ENCODE measurements around the gene CD320.
A peak's percentile ranks its signal among the peaks of the same experiment; 100 is the strongest.
"Not testable (repeated sequence)": the region's sequence is repeated elsewhere in the genome, so short reads cannot be mapped to it uniquely, and the experiment has no call there.

DNA sequence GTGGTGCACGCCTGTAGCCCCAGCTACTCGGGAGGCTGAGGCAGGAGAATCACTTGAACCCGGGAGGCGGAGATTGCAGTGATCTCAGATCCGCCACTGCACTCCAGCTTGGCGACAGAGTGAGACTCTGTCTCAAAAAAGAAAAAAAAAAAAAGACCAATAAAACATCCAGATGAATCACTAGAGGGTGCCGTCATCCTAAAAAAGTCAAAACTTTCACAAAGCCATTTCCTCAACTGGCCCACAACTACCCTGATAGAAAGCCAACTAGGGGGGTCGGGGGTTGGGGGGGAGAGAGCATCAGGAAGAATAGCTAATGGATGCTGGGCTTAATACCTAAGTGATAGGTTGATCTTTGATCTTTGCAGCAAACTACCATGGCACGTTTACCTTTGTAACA lies 10.7 kb upstream of the CD320 start:
- TF ChIP-seq, protein P1, sequence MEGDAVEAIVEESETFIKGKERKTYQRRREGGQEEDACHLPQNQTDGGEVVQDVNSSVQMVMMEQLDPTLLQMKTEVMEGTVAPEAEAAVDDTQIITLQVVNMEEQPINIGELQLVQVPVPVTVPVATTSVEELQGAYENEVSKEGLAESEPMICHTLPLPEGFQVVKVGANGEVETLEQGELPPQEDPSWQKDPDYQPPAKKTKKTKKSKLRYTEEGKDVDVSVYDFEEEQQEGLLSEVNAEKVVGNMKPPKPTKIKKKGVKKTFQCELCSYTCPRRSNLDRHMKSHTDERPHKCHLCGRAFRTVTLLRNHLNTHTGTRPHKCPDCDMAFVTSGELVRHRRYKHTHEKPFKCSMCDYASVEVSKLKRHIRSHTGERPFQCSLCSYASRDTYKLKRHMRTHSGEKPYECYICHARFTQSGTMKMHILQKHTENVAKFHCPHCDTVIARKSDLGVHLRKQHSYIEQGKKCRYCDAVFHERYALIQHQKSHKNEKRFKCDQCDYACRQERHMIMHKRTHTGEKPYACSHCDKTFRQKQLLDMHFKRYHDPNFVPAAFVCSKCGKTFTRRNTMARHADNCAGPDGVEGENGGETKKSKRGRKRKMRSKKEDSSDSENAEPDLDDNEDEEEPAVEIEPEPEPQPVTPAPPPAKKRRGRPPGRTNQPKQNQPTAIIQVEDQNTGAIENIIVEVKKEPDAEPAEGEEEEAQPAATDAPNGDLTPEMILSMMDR (conservative IDR thresholded peaks at IDR 0.05; ENCODE audit: low read depth in 2 of 2), result peak in 1 of 2 experiments; percentile 30; a peak in 2 of 4 replicates
- TF ChIP-seq, protein P2, sequence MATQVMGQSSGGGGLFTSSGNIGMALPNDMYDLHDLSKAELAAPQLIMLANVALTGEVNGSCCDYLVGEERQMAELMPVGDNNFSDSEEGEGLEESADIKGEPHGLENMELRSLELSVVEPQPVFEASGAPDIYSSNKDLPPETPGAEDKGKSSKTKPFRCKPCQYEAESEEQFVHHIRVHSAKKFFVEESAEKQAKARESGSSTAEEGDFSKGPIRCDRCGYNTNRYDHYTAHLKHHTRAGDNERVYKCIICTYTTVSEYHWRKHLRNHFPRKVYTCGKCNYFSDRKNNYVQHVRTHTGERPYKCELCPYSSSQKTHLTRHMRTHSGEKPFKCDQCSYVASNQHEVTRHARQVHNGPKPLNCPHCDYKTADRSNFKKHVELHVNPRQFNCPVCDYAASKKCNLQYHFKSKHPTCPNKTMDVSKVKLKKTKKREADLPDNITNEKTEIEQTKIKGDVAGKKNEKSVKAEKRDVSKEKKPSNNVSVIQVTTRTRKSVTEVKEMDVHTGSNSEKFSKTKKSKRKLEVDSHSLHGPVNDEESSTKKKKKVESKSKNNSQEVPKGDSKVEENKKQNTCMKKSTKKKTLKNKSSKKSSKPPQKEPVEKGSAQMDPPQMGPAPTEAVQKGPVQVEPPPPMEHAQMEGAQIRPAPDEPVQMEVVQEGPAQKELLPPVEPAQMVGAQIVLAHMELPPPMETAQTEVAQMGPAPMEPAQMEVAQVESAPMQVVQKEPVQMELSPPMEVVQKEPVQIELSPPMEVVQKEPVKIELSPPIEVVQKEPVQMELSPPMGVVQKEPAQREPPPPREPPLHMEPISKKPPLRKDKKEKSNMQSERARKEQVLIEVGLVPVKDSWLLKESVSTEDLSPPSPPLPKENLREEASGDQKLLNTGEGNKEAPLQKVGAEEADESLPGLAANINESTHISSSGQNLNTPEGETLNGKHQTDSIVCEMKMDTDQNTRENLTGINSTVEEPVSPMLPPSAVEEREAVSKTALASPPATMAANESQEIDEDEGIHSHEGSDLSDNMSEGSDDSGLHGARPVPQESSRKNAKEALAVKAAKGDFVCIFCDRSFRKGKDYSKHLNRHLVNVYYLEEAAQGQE (IDR thresholded peaks at IDR 0.05; ENCODE audit: unreplicated experiment), result not testable (repeated sequence)
- not testable (repeated sequence) for TF ChIP-seq EZH2 (IDR thresholded peaks at IDR 0.05; ENCODE audit: low read depth, unreplicated experiment); POLR2AphosphoS5 (IDR thresholded peaks at IDR 0.05; ENCODE audit: low read depth); EZH2phosphoT487 (IDR thresholded peaks at IDR 0.05; ENCODE audit: unreplicated experiment); ZNF114 (CRISPR knock-in tag; IDR thresholded peaks at IDR 0.05); JUNB (IDR thresholded peaks at IDR 0.05; ENCODE audit: unreplicated experiment)
- TF ChIP-seq, protein P3, sequence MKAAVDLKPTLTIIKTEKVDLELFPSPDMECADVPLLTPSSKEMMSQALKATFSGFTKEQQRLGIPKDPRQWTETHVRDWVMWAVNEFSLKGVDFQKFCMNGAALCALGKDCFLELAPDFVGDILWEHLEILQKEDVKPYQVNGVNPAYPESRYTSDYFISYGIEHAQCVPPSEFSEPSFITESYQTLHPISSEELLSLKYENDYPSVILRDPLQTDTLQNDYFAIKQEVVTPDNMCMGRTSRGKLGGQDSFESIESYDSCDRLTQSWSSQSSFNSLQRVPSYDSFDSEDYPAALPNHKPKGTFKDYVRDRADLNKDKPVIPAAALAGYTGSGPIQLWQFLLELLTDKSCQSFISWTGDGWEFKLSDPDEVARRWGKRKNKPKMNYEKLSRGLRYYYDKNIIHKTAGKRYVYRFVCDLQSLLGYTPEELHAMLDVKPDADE (IDR thresholded peaks at IDR 0.05), result not testable (repeated sequence)
